Bone marrow (tissue), 2 donors: ENCODE data around the gene ENOX1.

Experiments used
- DNase-seq, 2 donors: peaks; one replicate each; lab custom pipeline; 2025; lab: John Stamatoyannopoulos, UW

The ENOX1 gene

GRCh38 chr13:43484432-43485225 is 302.1 kb downstream of the ENOX1 start:
- DNase-seq = no peak

GRCh38 chr13:43483930-43484329 is 302.8 kb downstream of the ENOX1 start:
- DNase-seq = no peak

GRCh38 chr13:43482641-43483040 is 304.1 kb downstream of the ENOX1 start:
- DNase-seq = no peak

- no peak for DNase-seq
Observed at GRCh38 chr13:43482026-43482425, 304.7 kb downstream of the ENOX1 start.

GRCh38 chr13:43478902-43479301 is 307.9 kb downstream of the ENOX1 start:
- no peak for DNase-seq

GRCh38 chr13:43478211-43478610 is 308.6 kb downstream of the ENOX1 start:
- DNase-seq = no peak

- DNase-seq = no peak
Observed at GRCh38 chr13:43475140-43475539, 311.6 kb downstream of the ENOX1 start.

- no peak for DNase-seq
Observed at GRCh38 chr13:43473437-43473836, 313.3 kb downstream of the ENOX1 start.

- no peak for DNase-seq
Observed at GRCh38 chr13:43472980-43473379, 313.8 kb downstream of the ENOX1 start.

GRCh38 chr13:43472339-43472738 is 314.4 kb downstream of the ENOX1 start:
- no peak for DNase-seq

GRCh38 chr13:43470610-43471009 is 316.2 kb downstream of the ENOX1 start:
- no peak for DNase-seq

- DNase-seq = no peak
Observed at GRCh38 chr13:43469791-43470190, 317.0 kb downstream of the ENOX1 start.

GRCh38 chr13:43464578-43465264 is 322.1 kb downstream of the ENOX1 start:
- no peak for DNase-seq

- DNase-seq = no peak
Observed at GRCh38 chr13:43448605-43449336, 338.0 kb downstream of the ENOX1 start.

GRCh38 chr13:43446126-43446525 is 340.6 kb downstream of the ENOX1 start:
- no peak for DNase-seq

GRCh38 chr13:43445668-43446067 is 341.1 kb downstream of the ENOX1 start:
- DNase-seq = no peak

GRCh38 chr13:43444081-43444480 is 342.7 kb downstream of the ENOX1 start:
- DNase-seq = no peak

- no peak for DNase-seq
Observed at GRCh38 chr13:43441899-43442499, 344.8 kb downstream of the ENOX1 start.

GRCh38 chr13:43441464-43441863 is 345.3 kb downstream of the ENOX1 start:
- DNase-seq = no peak

- no peak for DNase-seq
Observed at GRCh38 chr13:43434191-43434590, 352.6 kb downstream of the ENOX1 start.

GRCh38 chr13:43433691-43434141 is 353.1 kb downstream of the ENOX1 start:
- DNase-seq = no peak

- DNase-seq = no peak
Observed at GRCh38 chr13:43432958-43433357, 353.8 kb downstream of the ENOX1 start.
